IPS DF 6.9 (cell line): ENCODE results near the gene REM1.

Experiments used
- DNase-seq: peaks from one replicate; pipeline ENCODE4 v3.0.0-alpha.2; 2013; ENCODE audit warnings: low read depth, low spot score
- H3K27ac ChIP-seq: one replicate; pipeline ENCODE4 v1.5.1; 2013; ENCODE audit warnings: low read length, control low read depth
- H3K27me3 ChIP-seq: 2 replicates; pipeline ENCODE4 v1.6.1; 2013; ENCODE audit warnings: mild to moderate bottlenecking, low read length; ENCODE audit not compliant: control insufficient read depth, insufficient read depth
- H3K36me3 ChIP-seq: 2 replicates; pipeline ENCODE4 v1.6.1; 2013; ENCODE audit warnings: low read length; ENCODE audit not compliant: control insufficient read depth, insufficient read depth
- H3K4me1 ChIP-seq: 2 replicates; pipeline ENCODE4 v1.6.1; 2013; ENCODE audit warnings: low read length; ENCODE audit not compliant: control insufficient read depth, insufficient read depth
- H3K4me3 ChIP-seq: 2 replicates; pipeline ENCODE4 v1.5.1; 2013; ENCODE audit warnings: mild to moderate bottlenecking, low read length
- H3K9me3 ChIP-seq: 2 replicates; pipeline ENCODE4 v1.6.1; 2013; ENCODE audit warnings: low read length, inconsistent platforms; ENCODE audit not compliant: control insufficient read depth, insufficient read depth
- WGBS: extraction: QIAGEN DNeasy Blood & Tissue Kit; methylation state at CpG from one replicate; pipeline ENCODE4 v1.1.7; 2013; ENCODE audit warnings: mixed read lengths, missing lambda C conversion rate; ENCODE audit not compliant: insufficient read length, insufficient coverage; 5-methylcytosine and 5-hydroxymethylcytosine counted together

REM1 gene

DNA sequence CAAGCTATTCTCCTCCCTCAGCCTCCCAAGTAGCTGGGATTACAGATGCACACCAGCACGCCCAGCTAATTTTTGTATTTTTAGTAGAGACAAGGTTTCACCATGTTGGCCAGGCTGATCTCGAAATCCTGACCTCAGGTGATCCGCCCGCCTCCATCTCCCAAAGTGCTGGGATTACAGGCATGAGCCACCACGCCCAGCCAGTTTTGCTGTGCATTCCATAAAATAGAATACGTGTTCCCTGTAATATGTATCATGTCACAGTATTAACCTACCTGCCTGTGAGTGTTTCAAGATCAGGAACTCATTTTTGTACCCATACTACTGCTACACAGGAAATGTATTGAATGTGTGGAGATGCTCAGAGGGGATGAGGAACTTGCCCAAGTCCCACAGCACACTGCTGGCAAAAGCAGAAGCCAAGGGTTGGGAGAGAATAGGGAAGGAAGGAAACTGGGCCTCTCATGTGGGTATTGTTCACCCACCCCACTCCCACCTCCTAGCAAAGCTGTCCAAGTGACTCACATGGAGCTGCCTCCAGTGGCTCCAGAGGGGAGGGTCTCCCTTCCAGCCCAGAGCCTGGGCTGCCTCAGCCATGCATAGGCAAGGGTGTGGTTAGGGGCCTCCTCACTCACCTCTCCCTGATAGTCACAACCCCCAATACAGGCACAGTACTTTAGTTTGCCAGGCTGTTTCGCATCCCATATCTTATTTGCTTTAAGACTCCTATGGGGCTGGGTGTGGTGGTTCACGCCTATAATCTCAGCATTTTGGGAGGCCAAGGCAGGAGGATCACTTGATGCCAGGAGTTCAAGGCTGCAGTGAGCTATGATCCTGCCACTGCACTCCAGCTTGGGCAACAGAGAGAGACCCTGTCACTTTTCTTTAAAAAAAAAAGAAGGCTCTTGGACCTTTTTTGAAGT lies 48.5 kb downstream of the REM1 start:
- H3K4me3 ChIP-seq, result no peak overlapping the region
- peaks cover 4% of the 10 kb centered on the region; the same call in 1 of the 2 replicates for H3K36me3 ChIP-seq
- H3K27ac ChIP-seq, result no peak overlapping the region
- no peak for DNase-seq
- H3K4me1 ChIP-seq, result no peaks in the 10 kb centered on the region
- H3K9me3 ChIP-seq, result no peaks in the 10 kb centered on the region
- WGBS, result no CpG with 5 or more reads among the region's 8 CpGs
- no peaks in the 10 kb centered on the region for H3K27me3 ChIP-seq

DNA sequence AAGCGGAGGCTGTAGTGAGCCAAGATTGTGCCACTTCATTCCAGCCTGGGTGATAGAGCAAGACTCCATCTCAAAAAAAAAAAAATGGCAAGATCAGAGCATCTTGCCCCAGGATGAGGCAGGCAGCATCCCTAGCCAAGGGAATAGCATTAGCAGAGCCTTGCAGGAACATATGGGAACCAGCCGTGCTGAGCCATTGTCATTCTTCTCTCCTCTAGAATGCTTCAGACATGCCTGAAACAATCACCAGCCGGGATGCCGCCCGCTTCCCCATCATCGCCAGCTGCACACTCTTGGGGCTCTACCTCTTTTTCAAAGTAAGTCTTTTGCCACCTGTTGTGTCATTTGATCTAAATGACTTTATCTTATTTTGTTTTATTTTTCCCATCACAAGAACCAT lies 52.2 kb downstream of the REM1 start:
- Histone ChIP-seq H3K27me3 (no peaks in the 10 kb centered on the region), H3K27ac (no peak overlapping the region), H3K9me3 (no peaks in the 10 kb centered on the region), H3K36me3 (peaks cover 7% of the 10 kb centered on the region; the same call in 1 of the 2 replicates), H3K4me1 (no peaks in the 10 kb centered on the region), H3K4me3 (no peak overlapping the region)
- no CpG with 5 or more reads among the region's 6 CpGs for WGBS
- no peak for DNase-seq
